ENCODE data around the gene CCDC92B.

The CCDC92B gene

GRCh38 chr17:2749058-2749783 lies at the start of gene CCDC92B:
Gene CCDC92B, minus strand, starts transcription at chr17:2749652. Its CDS starts 14,507 bp downstream, at chr17:2735145.
- no peak for DNase-seq (ENCODE audit: low read depth in 2 of 2)
- no peak within 1 kb of the TSS for H3K4me3 ChIP-seq (replicated peaks in 1 of 2; ENCODE audit: low read depth in 2 of 2, low read length in 2 of 2)
- no peak for TF ChIP-seq CTCF (IDR thresholded peaks at IDR 0.05; ENCODE audit: low read depth, low read length)

- DNase-seq (ENCODE audit: low read depth in 2 of 2): no peak
- no peak for TF ChIP-seq CTCF (IDR thresholded peaks at IDR 0.05; ENCODE audit: low read depth, low read length)
- H3K4me3 ChIP-seq (replicated peaks in 1 of 2; ENCODE audit: low read depth in 2 of 2, low read length in 2 of 2): no peak overlapping the region
Observed at GRCh38 chr17:2798678-2799077, 49.2 kb upstream of the CCDC92B start.

- TF ChIP-seq CTCF (IDR thresholded peaks at IDR 0.05; ENCODE audit: low read depth, low read length): no peak
- no peak overlapping the region for H3K4me3 ChIP-seq (replicated peaks in 1 of 2; ENCODE audit: low read depth in 2 of 2, low read length in 2 of 2)
- no peak for DNase-seq (ENCODE audit: low read depth in 2 of 2)
Observed at GRCh38 chr17:2798188-2798587, 48.7 kb upstream of the CCDC92B start.

GRCh38 chr17:2797637-2798036 lies 48.2 kb upstream of the CCDC92B start:
- TF ChIP-seq CTCF (IDR thresholded peaks at IDR 0.05; ENCODE audit: low read depth, low read length): no peak

GRCh38 chr17:2797226-2797625 lies 47.8 kb upstream of the CCDC92B start:
- DNase-seq (ENCODE audit: low read depth in 2 of 2): no peak
- H3K4me3 ChIP-seq (replicated peaks in 1 of 2; ENCODE audit: low read depth in 2 of 2, low read length in 2 of 2): no peak overlapping the region
- TF ChIP-seq CTCF (IDR thresholded peaks at IDR 0.05; ENCODE audit: low read depth, low read length): no peak

More at GRCh38 chr17:2797637-2798036, 48.2 kb upstream of the CCDC92B start:
- no peak for DNase-seq (ENCODE audit: low read depth in 2 of 2)
- H3K4me3 ChIP-seq (replicated peaks in 1 of 2; ENCODE audit: low read depth in 2 of 2, low read length in 2 of 2): no peak overlapping the region

- no peak for TF ChIP-seq CTCF (IDR thresholded peaks at IDR 0.05; ENCODE audit: low read depth, low read length)
- DNase-seq (ENCODE audit: low read depth in 2 of 2): no peak
- H3K4me3 ChIP-seq (replicated peaks in 1 of 2; ENCODE audit: low read depth in 2 of 2, low read length in 2 of 2): no peak within 1 kb of the TSS
Observed at GRCh38 chr17:2796164-2797125, 47.0 kb upstream of the CCDC92B start, which contains the start of gene RAP1GAP2. Gene RAP1GAP2, plus strand, starts transcription at chr17:2796438. Its CDS starts 90 bp downstream, at chr17:2796528.

All from cardiac fibroblast (primary cell).